Lower leg skin (tissue), 4 donors: Measurements from ENCODE around the gene RUSF1. TPM values are rescaled to one million over a fixed set of nuclear protein-coding genes. Genes with fewer than 3 reads are reported as not detected.

Experiments
- DNase-seq, 2 donors: peaks; one replicate each; pipeline ENCODE4 v3.0.0-alpha.2; 2019; ENCODE audit warnings: low spot score in 2 of 2
- H3K4me3 ChIP-seq: fragments of 200-600 bp; sonication (generic); 2 replicates; pipeline ENCODE4 v1.5.1; 2017; ENCODE audit warnings: mild to moderate bottlenecking, low read depth; ENCODE audit not compliant: poor library complexity, severe bottlenecking
- CTCF ChIP-seq, 3 donors: fragments of 450-650 bp; IDR thresholded peaks; one replicate each; pipeline ENCODE4 v1.5.1; 2016; ENCODE audit warnings: antibody characterized with exemption in 3 of 3, mild to moderate bottlenecking in 3 of 3, moderate library complexity in 2 of 3
- POLR2A ChIP-seq, 2 donors: fragments of 450-650 bp; IDR thresholded peaks; one replicate each; pipeline ENCODE4 v1.6.1; 2016 to 2017; ENCODE audit warnings: antibody characterized with exemption in 2 of 2, mild to moderate bottlenecking in 1 of 2, moderate library complexity in 1 of 2
- WGBS, 2 donors: methylation state at CpG; one replicate each; pipeline ENCODE4 v1.1.5; 2018; 5-methylcytosine and 5-hydroxymethylcytosine counted together
- intact Hi-C: fragments of 100-400 bp; cut with DNase I; formaldehyde crosslinking; loops from one replicate; pipeline ENCODE4 v1.15.0; 2023; ENCODE audit warnings: low total_unique reads
- total RNA-seq, 4 donors: library from RNA; depleted of rRNA; stranded (reverse); fragments of >200 nt; gene quantifications; one replicate each; pipeline ENCODE4 v1.1.0, GENCODE V29; 2016

Gene RUSF1
- total RNA-seq, 4 donors from 2014 or later: 50.5 to 56.4 (median 52.7) TPM

- no peak for DNase-seq
- TF ChIP-seq POLR2A (IDR thresholded peaks at IDR 0.05) (no peak), CTCF (IDR thresholded peaks at IDR 0.05) (no peak)
- intact Hi-C loops: no loop called here
- whole genome bisulfite sequencing, 2 donors: 93 to 96% methylated on average over 3 to 4 of the region's 4 CpGs
- no peak within 1 kb of the TSS for H3K4me3 ChIP-seq
Observed at GRCh38 chr16:31483081-31483480, 25.1 kb downstream of the RUSF1 start, which contains the start of gene SLC5A2. Gene SLC5A2 (plus strand): TSS chr16:31483123. CDS start chr16:31483137, 14 bp downstream.

- WGBS, 2 donors: 38 to 47% methylated on average over 7 of the region's 7 CpGs
- TF ChIP-seq POLR2A (IDR thresholded peaks at IDR 0.05) (no peak), CTCF (IDR thresholded peaks at IDR 0.05) (no peak)
- H3K4me3 ChIP-seq: no peak overlapping the region
- intact Hi-C loops: no loop called here
- no peak for DNase-seq
Observed at GRCh38 chr16:31480851-31481536, 27.2 kb downstream of the RUSF1 start.

- WGBS, 2 donors: 81 to 88% methylated on average over 9 of the region's 9 CpGs
- intact Hi-C loops: no loop called here
- no peak overlapping the region for H3K4me3 ChIP-seq
- TF ChIP-seq CTCF (IDR thresholded peaks at IDR 0.05) (no peak), POLR2A (IDR thresholded peaks at IDR 0.05) (no peak)
- DNase-seq: no peak
Observed at GRCh38 chr16:31479751-31480150, 28.4 kb downstream of the RUSF1 start.

- intact Hi-C loops: no loop called here
- no peak for DNase-seq
- 75 to 90% methylated on average over 3 of the region's 3 CpGs for WGBS, 2 donors
- H3K4me3 ChIP-seq: no peak overlapping the region
- no peak for TF ChIP-seq POLR2A (IDR thresholded peaks at IDR 0.05)
- TF ChIP-seq CTCF (IDR thresholded peaks at IDR 0.05): no peak
Observed at GRCh38 chr16:31478956-31479355, 29.2 kb downstream of the RUSF1 start.

- TF ChIP-seq POLR2A (IDR thresholded peaks at IDR 0.05): no peak
- peak in 1 of 3 donors; percentile 26 for TF ChIP-seq CTCF (IDR thresholded peaks at IDR 0.05)
- no peak for DNase-seq
- 67 to 72% methylated on average over 61 to 67 of the region's 67 CpGs for WGBS, 2 donors
- H3K4me3 ChIP-seq: no peak overlapping the region
- intact Hi-C loops: no loop called here
Observed at GRCh38 chr16:31477220-31478216, 30.7 kb downstream of the RUSF1 start.
